Measurements from ENCODE around the gene AGMAT.

AGMAT gene

DNA sequence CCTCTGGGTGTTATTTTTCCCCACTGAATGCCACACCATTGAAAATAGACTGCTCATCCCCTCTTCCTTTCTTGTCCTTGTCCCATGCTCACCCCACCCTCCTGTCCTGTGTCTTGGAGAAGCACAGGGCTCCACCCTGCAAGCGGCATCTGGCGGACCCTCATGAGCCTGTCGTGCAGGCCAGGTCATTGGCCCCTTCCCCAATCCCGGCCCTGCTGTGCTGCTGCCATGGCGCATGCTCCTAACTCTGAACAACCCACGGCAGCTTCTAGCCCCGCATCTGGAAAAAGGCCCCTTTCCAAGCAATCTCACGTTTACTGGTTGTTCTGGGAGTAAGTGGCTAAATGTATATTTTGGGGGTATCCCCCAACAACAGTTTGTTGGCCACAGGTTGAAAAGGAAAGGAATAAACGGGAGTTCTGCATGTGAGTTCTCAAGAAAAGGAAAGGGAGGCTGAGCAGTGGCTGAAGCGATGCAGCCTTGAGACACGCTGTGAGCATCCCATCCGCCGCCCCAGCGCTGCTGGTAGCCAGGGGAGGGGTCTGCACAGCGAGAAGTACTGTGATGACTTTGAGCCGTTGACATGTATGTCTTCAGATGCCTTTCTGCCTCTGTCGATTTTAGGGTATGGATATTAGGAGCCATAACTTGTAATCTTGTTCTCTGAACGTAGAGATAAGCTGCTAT is 16.3 kb downstream of the AGMAT start:
- no peak for DNase-seq

GRCh38 chr1:15559189-15559810 is 25.6 kb downstream of the AGMAT start:
- DNase-seq = no peak

DNA sequence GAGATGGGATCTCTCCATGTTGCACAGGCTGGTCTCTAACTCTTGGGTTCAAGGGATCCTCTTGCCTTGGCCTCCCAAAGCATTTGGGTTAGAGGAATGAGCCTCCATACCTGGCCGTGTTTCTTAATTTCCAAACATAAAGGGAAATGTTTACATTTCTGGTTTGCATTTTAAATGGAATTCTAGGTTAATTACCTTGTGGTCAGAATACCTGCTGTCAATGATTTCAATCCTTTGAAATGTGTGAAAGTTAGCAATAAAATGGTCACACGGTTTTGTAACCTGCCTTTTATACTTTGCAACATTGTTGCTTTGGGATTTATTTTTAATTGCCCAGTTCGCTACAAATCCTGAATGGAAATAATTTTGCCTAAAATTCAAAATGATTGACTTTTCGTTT is 26.3 kb downstream of the AGMAT start:
- DNase-seq = no peak

DNA sequence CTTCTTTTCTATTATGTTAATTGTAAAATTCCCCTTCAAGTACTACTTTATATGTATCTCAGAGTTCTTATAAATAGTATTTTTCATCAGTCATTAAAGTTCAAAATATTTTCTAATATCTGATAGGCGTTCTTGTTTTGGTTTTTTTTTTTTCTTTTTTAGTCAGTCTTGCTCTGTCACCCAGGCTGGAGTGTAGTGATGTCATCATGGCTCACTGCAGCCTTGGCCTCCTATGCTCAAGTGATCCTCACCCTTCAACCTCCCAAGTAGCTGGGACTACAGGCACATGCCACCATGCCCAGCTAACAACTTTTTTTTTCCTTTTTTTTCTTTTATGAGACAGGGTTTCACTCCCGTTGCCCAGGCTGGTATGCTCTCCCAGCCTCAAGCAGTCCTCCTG is 27.3 kb downstream of the AGMAT start:
- no peak for DNase-seq

- DNase-seq = no peak
Measured at GRCh38 chr1:15557008-15557407, 27.8 kb downstream of the AGMAT start.

- no peak for DNase-seq
Measured at GRCh38 chr1:15550573-15550972, 34.3 kb downstream of the AGMAT start.

DNA sequence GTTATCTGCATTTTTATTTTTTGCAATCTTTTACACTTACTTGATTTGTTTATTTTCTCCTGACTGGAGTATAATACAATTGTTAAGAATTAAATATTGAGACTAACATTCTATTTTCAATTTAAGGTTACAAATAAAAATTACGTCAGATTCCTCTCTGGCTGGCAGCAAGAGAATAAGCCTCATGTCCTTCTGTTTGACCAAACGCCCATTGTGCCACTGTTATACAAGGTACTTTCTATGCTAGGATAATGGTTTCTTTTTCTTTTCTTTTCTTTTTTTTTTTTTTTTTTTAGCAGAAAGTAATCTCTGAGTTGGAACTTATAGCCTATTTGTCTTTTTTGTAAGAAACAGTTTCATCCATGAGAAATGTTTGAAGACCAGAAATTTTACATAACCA is 38.2 kb downstream of the AGMAT start:
- no peak for DNase-seq

GRCh38 chr1:15543589-15544568 is 41.0 kb downstream of the AGMAT start:
- DNase-seq = peak in 11 of 56 donors; percentile 7 to 47 (median 31)

DNA sequence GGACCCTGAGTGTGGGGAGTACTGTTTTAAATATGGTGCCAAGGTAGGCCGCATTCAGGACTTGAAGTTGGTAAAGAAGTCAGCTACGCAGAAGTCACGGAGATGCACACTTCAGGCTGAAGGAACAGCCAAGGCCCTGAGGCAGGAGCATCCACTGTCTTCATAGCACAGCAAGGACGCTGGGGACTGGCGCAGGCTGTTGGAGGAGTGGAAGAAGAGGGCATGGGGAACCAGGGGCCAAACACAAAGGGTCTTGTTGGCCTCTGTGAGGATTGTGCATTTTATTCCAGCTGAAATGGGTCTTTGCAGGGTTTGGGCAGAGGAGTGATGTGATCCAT is 41.6 kb downstream of the AGMAT start:
- DNase-seq = peak in 2 of 56 donors; percentile 6 to 12

GRCh38 chr1:15542388-15543250 is 42.2 kb downstream of the AGMAT start:
- no peak for DNase-seq

- no peak for DNase-seq
Measured at GRCh38 chr1:15541231-15541792, 43.5 kb downstream of the AGMAT start.

- DNase-seq = no peak
Measured at GRCh38 chr1:15540186-15540585, 44.7 kb downstream of the AGMAT start.

DNA sequence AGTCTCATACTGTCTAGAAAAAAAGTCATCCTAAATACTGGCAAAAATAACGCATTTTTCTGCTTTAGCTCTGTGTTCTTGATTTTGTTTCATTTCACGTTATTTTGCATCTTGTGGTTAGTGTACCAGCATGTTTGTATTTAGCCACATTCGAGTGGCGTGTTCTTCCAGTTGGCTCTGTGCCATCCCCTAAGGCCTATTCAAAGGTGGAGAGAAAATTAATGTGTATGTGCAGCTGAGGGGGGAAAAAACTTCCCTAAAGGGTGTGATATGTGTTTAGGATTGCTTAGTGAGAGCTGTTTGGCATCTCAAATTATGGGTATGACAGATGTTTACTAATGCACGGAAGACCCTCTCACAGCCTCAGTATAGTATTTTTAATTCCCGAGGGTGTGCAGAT is 46.1 kb downstream of the AGMAT start:
- no peak for DNase-seq

- DNase-seq = no peak
Measured at GRCh38 chr1:15531682-15532081, 53.2 kb downstream of the AGMAT start.

DNA sequence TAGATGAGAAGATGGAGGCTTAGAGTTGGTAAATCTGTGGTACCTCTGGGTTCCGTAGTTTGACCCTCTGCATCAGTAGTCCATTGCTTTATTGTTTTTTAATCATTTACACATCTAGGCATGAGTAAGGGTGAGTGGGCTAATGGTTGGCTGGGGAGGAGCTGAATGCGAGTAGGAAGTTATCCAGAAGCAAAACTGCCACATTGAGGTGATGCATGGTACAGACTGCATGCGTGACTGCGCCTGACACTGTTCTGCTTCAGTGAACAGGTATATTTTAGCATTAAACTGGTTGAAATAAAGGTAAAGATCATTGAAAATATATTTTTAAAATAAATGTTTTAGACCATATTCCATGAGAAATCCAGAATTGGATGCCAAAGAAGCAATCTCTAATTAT is 53.8 kb downstream of the AGMAT start:
- DNase-seq = no peak

DNA sequence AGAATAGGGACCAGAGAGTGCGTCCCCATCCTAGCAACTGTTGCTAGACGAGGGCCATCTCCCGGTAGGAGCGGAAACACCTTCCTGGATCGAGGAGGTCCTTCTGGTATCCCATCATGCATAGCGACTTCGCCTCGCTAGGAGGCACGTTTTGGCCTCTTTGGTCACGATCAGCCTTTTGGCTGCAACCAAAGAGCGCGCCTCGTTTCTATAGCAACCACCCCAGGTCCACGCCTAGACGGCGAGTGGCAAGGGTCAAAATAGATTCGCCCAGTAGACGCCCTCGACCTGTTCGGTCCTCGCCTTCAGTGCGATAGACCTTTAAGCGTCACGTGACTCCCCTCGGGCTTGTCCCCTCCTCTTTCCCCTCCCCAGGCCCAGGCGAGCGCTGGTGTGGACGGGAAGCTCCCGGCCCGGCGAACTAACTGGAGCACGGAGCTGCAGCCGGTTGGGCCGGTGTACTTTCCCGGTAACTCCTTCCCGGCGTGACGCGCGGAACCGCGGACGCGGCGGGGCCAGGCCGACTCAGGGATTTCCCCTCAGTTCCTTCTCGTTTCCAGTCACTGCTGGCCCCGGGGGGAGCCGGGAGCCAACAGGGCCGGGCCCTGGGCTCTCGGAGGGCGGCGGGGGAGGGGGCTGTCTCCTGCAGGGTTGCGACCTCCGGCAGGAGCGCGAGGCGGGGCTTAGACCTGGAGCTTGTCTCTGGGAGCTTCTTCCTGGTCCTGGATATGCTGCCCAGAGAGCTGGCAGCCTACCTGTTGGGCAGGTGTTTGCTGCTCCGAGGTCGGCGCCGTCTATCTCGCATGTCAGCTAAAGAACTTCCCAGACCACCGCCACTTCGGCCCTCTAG is 58.1 kb downstream of the AGMAT start, which contains the start of gene DNAJC16:
TSS of gene DNAJC16 (plus strand) at position 359 of the 850 bp plus-strand sequence. CDS start 2,258 bp downstream, outside the sequence.
- peak; percentile 92 to 100 (median 99) for DNase-seq

DNA sequence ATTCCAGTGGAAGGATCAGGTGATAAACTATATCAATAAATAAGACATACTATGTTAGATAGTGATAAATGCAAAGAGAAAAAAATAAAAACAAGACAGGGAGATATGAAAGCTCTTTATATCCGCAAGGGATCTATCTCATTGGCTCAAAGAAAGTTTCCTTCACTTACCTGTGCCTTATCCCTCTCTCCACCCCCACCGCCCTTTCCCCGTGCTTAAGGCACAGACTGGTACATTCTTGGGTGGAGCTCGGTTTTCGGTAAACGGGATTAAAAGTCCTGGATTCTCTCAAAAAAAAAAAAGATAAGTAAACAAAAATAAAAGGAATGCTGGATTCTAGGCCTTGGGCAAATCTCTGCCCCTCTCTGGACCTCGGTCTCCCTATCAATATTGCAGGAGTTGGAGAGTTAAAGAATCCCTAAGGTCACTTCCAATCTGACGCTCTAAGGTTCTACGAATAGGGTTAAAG is 58.8 kb downstream of the AGMAT start:
- peak in 1 of 56 donors; percentile 35 for DNase-seq

- DNase-seq = peak in 6 of 56 donors; percentile 8 to 43 (median 37)
Measured at GRCh38 chr1:15525050-15526020, 59.5 kb downstream of the AGMAT start.
